Ectodermal cell (in vitro differentiated cells): ENCODE measurements around the gene TMEM63B.
A peak's percentile ranks its signal among the peaks of the same experiment; 100 is the strongest.
"Not testable (repeated sequence)": the region's sequence is repeated elsewhere in the genome, so short reads cannot be mapped to it uniquely, and the experiment has no call there.

Source experiments
- H3K27ac ChIP-seq: 2 replicates; pipeline ENCODE4 v1.7.0; 2013; ENCODE audit warnings: mild to moderate bottlenecking, low read depth, low read length; ENCODE audit not compliant: insufficient read depth, poor library complexity, severe bottlenecking
- H3K27me3 ChIP-seq: 2 replicates; pipeline ENCODE4 v1.7.0; 2013; ENCODE audit warnings: mild to moderate bottlenecking, low read length; ENCODE audit not compliant: insufficient read depth, control insufficient read depth, poor library complexity, severe bottlenecking
- H3K36me3 ChIP-seq: one replicate; pipeline ENCODE4 v1.7.0; 2013; ENCODE audit warnings: low read length; ENCODE audit not compliant: control insufficient read depth, insufficient read depth
- H3K4me1 ChIP-seq: one replicate; pipeline ENCODE4 v1.7.0; 2013; ENCODE audit warnings: low read length; ENCODE audit not compliant: control insufficient read depth, insufficient read depth
- H3K4me3 ChIP-seq: 2 replicates; pipeline ENCODE4 v1.7.0; 2013; ENCODE audit warnings: low read depth, low read length, control low read depth; ENCODE audit not compliant: insufficient read depth
- H3K9me3 ChIP-seq: 2 replicates; pipeline ENCODE4 v1.7.0; 2013; ENCODE audit warnings: mild to moderate bottlenecking, low read length, moderate library complexity; ENCODE audit not compliant: control insufficient read depth
- WGBS, 2 experiments: methylation state at CpG; one replicate each; pipeline ENCODE4 v1.1.7; 2013; ENCODE audit warnings: missing lambda C conversion rate in 2 of 2; 5-methylcytosine and 5-hydroxymethylcytosine counted together

The TMEM63B gene

DNA sequence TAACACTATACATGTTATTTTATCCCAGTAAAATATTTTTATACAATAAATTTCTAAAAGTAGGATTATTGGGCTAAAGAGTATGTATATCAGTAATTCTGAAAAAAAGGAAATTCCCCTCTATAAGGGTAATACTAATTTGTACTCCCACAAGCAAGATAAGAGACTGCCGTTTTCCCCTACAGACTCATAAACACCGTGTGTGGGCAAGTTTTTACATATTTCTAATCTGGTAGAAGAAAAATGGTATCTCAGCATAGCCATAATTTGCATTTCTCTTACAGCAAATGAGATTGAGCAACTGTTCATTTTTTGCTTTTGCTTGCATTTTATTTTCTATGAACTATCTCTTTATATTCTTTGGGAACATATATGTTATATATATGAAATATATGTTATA, 63.4 kb downstream of the TMEM63B start:
- no peaks in the 10 kb centered on the region for H3K9me3 ChIP-seq
- H3K4me3 ChIP-seq, result no peak overlapping the region
- H3K27ac ChIP-seq, result no peak overlapping the region
- no peaks in the 10 kb centered on the region for H3K36me3 ChIP-seq
- H3K4me1 ChIP-seq, result peaks cover 10% of the 10 kb centered on the region
- H3K27me3 ChIP-seq, result no peaks in the 10 kb centered on the region
- WGBS, 2 experiments, result 93 to 100% methylated on average over 2 of the region's 2 CpGs

GRCh38 chr6:44192428-44193041, 65.2 kb downstream of the TMEM63B start:
- 77% methylated on average over 10 of the region's 10 CpGs for WGBS, 2 experiments

GRCh38 chr6:44193307-44193910, 66.1 kb downstream of the TMEM63B start:
- H3K27ac ChIP-seq, result no peak overlapping the region
- no peaks in the 10 kb centered on the region for H3K9me3 ChIP-seq
- H3K27me3 ChIP-seq, result no peaks in the 10 kb centered on the region
- H3K4me1 ChIP-seq, result no peaks in the 10 kb centered on the region
- H3K36me3 ChIP-seq, result no peaks in the 10 kb centered on the region
- H3K4me3 ChIP-seq, result no peak overlapping the region
- 91 to 94% methylated on average over 8 of the region's 8 CpGs for WGBS, 2 experiments

More at GRCh38 chr6:44192428-44193041, 65.2 kb downstream of the TMEM63B start:
- Histone ChIP-seq H3K9me3 (no peaks in the 10 kb centered on the region), H3K27me3 (no peaks in the 10 kb centered on the region), H3K4me3 (no peak overlapping the region), H3K27ac (no peak overlapping the region), H3K4me1 (no peaks in the 10 kb centered on the region), H3K36me3 (no peaks in the 10 kb centered on the region)

DNA sequence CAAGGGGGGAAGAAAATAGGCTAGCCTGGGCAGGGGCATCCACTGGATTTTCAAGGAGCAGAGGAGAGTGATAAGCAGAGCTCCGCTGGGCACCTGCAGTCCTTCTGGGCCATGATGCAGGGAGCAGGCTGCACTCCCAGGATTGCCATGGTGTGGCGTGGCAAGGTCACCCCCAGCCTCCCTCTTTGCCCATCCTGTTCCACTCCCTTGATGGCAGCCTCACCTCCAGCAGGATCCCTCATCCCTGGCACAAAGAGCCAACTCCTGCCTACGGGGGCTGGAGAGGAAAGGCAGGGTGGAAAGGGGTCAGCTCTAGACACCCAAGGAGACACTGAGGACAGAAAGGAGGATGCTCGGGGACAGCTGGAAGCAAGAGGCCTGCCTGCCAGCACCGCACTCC, 67.0 kb downstream of the TMEM63B start:
- Histone ChIP-seq H3K36me3 (no peaks in the 10 kb centered on the region), H3K27ac (no peak overlapping the region), H3K4me3 (no peak overlapping the region), H3K4me1 (no peaks in the 10 kb centered on the region), H3K27me3 (no peaks in the 10 kb centered on the region), H3K9me3 (no peaks in the 10 kb centered on the region)
- 82% methylated on average over 5 of the region's 5 CpGs for WGBS, 2 experiments

GRCh38 chr6:44196351-44196750, 69.0 kb downstream of the TMEM63B start:
- 89 to 93% methylated on average over 11 of the region's 11 CpGs for WGBS, 2 experiments
- not testable (repeated sequence) for H3K27ac ChIP-seq, H3K36me3 ChIP-seq, H3K4me3 ChIP-seq, H3K9me3 ChIP-seq, H3K4me1 ChIP-seq, H3K27me3 ChIP-seq

- no peaks in the 10 kb centered on the region for H3K27me3 ChIP-seq
- H3K27ac ChIP-seq, result no peak overlapping the region
- H3K4me1 ChIP-seq, result peaks cover 19% of the 10 kb centered on the region
- H3K4me3 ChIP-seq, result no peak overlapping the region
- no peaks in the 10 kb centered on the region for H3K9me3 ChIP-seq
- 86 to 98% methylated on average over 3 of the region's 3 CpGs for WGBS, 2 experiments
- H3K36me3 ChIP-seq, result no peaks in the 10 kb centered on the region
Measured at GRCh38 chr6:44198684-44199083, 71.3 kb downstream of the TMEM63B start.

- no peak overlapping the region for H3K27ac ChIP-seq
- 93 to 95% methylated on average over 4 of the region's 4 CpGs for WGBS, 2 experiments
- no peaks in the 10 kb centered on the region for H3K9me3 ChIP-seq
- no peaks in the 10 kb centered on the region for H3K27me3 ChIP-seq
- peaks cover 19% of the 10 kb centered on the region for H3K4me1 ChIP-seq
- H3K36me3 ChIP-seq, result no peaks in the 10 kb centered on the region
- no peak overlapping the region for H3K4me3 ChIP-seq
Measured at GRCh38 chr6:44199883-44200282, 72.5 kb downstream of the TMEM63B start.

- H3K27ac ChIP-seq, result no peak overlapping the region
- 88% methylated on average over 3 of the region's 3 CpGs for WGBS, 2 experiments
- H3K36me3 ChIP-seq, result no peaks in the 10 kb centered on the region
- H3K4me3 ChIP-seq, result no peak overlapping the region
- H3K27me3 ChIP-seq, result no peaks in the 10 kb centered on the region
- H3K4me1 ChIP-seq, result peaks cover 19% of the 10 kb centered on the region
- H3K9me3 ChIP-seq, result no peaks in the 10 kb centered on the region
Measured at GRCh38 chr6:44201200-44201599, 73.8 kb downstream of the TMEM63B start.

DNA sequence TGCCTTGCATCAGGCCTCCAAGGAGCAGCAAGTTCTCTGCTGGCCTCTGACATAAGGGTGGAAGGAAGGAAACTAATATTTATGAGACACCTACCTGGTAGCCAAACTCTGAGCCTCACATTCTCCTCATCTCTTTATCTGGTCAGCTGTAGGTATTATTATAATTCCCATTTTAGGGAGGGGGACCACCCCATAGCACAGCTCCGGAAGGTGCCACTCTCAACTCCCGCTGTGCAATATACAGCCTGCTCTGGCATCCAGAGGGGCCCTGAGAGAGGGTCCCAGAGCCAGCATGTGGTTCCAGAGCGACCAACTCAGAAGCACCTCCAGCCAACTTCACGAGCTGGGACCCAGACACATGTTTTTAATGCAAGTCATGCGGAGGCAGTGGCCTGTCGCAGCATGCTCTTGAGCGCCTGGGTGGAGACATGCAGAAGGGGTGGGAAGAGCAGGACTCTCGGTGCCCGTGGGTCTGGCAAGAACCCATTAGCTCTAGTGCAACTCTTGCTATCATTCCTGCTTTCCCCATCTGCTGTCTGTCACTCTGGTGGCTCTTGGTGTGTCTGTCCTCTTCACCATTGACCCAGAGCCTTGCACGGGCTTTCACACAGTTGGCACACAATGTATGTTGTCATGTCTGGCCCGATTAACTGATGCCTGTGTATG, 74.4 kb downstream of the TMEM63B start:
- Histone ChIP-seq H3K27me3 (no peaks in the 10 kb centered on the region), H3K27ac (no peak overlapping the region), H3K9me3 (no peaks in the 10 kb centered on the region), H3K4me3 (no peak overlapping the region), H3K36me3 (no peaks in the 10 kb centered on the region), H3K4me1 (peaks cover 22% of the 10 kb centered on the region)
- WGBS, 2 experiments, result 89 to 94% methylated on average over 11 of the region's 11 CpGs

GRCh38 chr6:44202332-44202971, 75.1 kb downstream of the TMEM63B start:
- Histone ChIP-seq H3K27me3 (no peaks in the 10 kb centered on the region), H3K9me3 (no peaks in the 10 kb centered on the region), H3K4me3 (no peak overlapping the region), H3K4me1 (peaks cover 25% of the 10 kb centered on the region), H3K27ac (peak overlapping the region; percentile 9), H3K36me3 (no peaks in the 10 kb centered on the region)
- WGBS, 2 experiments, result 49 to 54% methylated on average over 4 of the region's 4 CpGs
